ENCODE results near the gene CMIP.

CMIP gene

DNA sequence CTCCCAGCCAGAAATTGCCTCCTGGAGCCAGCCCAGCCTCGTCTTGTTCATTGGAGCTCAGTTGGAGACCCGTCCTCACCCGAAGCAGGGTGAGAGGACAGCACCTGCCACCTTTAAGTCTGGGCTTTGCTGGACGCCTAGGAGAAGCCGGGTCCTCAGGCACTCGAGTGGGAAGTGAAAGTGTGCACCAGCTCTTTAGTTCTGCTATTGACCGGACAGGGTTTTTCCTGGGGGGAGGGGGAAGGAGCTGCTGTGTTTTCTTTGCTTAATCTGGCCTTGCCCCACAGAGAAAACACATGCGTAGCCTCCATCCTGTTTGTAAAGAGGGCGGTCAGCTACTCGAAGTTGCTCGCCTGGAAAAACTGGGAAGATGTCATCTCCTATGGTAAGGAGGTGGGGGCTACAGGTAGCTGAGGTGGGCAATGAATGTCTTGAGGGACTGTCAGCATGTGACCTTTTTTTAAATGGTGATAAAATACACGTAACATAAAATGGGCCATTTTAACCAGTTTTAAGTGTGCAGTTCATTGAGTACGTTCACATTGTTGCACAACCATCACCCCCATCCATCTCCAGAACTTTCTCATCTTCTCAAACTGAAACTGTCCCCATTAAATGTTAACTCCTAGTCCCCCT lies 34.4 kb downstream of the CMIP start:
- H3K9ac ChIP-seq (ENCODE audit: low read depth, low read length): no peak overlapping the region
- H3K36me3 ChIP-seq (ENCODE audit: insufficient read depth, low read depth, low read length): no peaks in the 10 kb centered on the region
- no peaks in the 10 kb centered on the region for H3K27me3 ChIP-seq (ENCODE audit: insufficient read depth, low read length)
- H3K9me3 ChIP-seq (ENCODE audit: insufficient read depth, low read depth, low read length): no peaks in the 10 kb centered on the region
- peaks cover 4% of the 10 kb centered on the region; the same call in 1 of the 2 replicates for H3K4me1 ChIP-seq (ENCODE audit: insufficient read depth, low read length)
- H3K4me3 ChIP-seq (ENCODE audit: low read length): no peak overlapping the region
- H3K27ac ChIP-seq (ENCODE audit: low read length): no peak overlapping the region

DNA sequence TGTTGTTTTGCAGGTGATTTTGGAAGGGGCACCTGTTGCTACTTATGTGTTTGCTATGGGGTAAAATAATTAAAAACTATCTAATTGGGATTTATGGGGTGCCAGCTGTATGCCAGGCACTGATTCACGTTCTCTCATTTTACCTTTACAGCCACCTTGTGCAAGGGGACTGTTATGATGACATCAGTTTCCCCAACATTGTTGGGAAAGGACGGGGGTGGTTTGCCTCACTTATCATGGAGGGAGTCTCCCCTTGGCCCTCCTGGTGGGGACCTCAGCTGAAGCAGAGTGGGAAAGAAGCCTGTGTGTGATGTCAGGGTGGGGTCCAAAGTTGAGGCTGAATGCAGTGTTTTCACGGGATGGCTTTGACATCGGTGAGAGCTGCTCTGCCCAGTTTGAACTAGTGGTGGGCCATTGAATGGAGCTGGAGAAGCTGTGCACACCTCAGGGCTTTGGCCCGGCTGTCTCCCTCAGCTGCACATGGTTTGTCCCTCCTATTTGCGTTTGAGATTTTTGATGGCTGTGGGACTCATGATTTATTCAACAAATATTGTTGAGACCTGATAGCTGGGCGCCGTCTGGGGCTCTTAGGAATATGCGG lies 36.1 kb downstream of the CMIP start:
- Histone ChIP-seq H3K4me3 (ENCODE audit: low read length) (no peak overlapping the region), H3K27me3 (ENCODE audit: insufficient read depth, low read length) (no peaks in the 10 kb centered on the region), H3K4me1 (ENCODE audit: insufficient read depth, low read length) (peaks cover 4% of the 10 kb centered on the region; the same call in 1 of the 2 replicates), H3K9me3 (ENCODE audit: insufficient read depth, low read depth, low read length) (no peaks in the 10 kb centered on the region), H3K36me3 (ENCODE audit: insufficient read depth, low read depth, low read length) (no peaks in the 10 kb centered on the region), H3K27ac (ENCODE audit: low read length) (no peak overlapping the region), H3K9ac (ENCODE audit: low read depth, low read length) (no peak overlapping the region)

DNA sequence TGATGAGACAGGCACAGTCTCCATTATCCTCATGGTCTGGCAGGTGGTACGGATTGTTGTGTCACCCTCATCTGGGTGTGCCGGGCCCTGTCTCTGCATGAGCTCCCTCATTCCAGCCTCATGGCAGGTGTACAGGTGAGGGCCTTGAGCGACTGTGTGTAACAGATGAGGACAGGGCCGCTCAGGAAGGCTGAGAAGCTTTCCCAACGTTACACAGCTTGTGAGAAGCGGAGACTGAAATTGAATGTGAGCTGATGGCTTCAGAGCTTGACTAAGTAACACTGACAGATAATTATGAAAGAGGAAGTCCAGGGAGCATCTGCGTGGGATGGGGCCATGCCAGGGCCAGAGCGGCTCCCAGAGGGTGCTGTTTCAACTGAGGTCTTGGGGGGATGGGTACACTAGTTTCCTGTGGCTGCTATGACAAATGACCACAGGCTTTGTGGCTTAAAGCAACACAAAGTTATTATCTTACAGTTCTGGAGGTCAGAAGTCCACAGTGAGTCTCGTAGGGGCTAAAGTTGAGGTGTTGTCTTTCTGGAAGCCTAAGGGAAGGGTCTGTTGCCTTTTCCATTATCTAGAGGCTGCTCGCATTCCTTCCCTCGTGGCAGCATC lies 36.7 kb downstream of the CMIP start:
- no peak overlapping the region for H3K27ac ChIP-seq (ENCODE audit: low read length)

DNA sequence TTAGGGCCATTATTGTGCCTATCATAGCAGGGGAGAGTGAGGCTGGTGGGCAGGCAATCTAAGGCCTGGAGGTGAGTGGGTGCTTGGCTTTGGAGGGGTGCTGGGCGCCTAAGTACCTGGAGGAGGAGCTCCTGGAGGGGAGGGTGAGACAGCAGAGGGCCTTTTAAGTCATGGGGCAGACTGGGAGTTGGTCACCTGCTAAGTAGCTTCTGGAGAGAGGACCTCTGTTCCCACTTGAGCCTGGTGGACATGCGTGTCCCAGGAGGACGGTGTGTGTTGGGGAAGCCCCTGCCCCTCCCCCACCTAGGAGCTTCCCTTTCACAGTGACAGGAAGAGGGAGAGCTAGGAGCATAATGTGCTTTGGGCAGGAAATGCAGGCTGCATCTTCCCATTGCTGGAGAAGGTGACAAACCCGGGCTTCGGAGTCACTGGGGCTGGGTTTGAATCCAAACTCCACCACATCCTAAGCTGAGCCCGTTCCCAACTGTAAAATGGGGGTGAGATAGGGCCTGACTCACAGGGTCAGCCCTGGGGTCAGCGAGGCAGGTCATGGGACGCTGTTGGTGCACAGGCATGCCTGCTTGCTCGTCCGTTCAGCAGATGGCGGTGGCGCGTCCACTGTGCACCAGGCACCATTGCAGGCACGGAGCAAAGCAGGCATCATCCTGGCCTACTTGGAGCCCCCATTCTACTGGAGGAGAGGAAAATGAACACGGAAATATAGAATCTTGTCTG lies 37.9 kb downstream of the CMIP start:
- Histone ChIP-seq H3K27ac (ENCODE audit: low read length) (no peak overlapping the region), H3K9ac (ENCODE audit: low read depth, low read length) (no peak overlapping the region), H3K4me3 (ENCODE audit: low read length) (no peak overlapping the region), H3K36me3 (ENCODE audit: insufficient read depth, low read depth, low read length) (no peaks in the 10 kb centered on the region), H3K27me3 (ENCODE audit: insufficient read depth, low read length) (no peaks in the 10 kb centered on the region), H3K4me1 (ENCODE audit: insufficient read depth, low read length) (peaks cover 4% of the 10 kb centered on the region; the same call in 1 of the 2 replicates), H3K9me3 (ENCODE audit: insufficient read depth, low read depth, low read length) (no peaks in the 10 kb centered on the region)

More for the DNA sequence above, 36.7 kb downstream of the CMIP start:
- H3K4me1 ChIP-seq (ENCODE audit: insufficient read depth, low read length): peaks cover 4% of the 10 kb centered on the region; the same call in 1 of the 2 replicates
- H3K4me3 ChIP-seq (ENCODE audit: low read length): no peak overlapping the region
- H3K9ac ChIP-seq (ENCODE audit: low read depth, low read length): no peak overlapping the region
- no peaks in the 10 kb centered on the region for H3K27me3 ChIP-seq (ENCODE audit: insufficient read depth, low read length)
- no peaks in the 10 kb centered on the region for H3K36me3 ChIP-seq (ENCODE audit: insufficient read depth, low read depth, low read length)
- H3K9me3 ChIP-seq (ENCODE audit: insufficient read depth, low read depth, low read length): no peaks in the 10 kb centered on the region

DNA sequence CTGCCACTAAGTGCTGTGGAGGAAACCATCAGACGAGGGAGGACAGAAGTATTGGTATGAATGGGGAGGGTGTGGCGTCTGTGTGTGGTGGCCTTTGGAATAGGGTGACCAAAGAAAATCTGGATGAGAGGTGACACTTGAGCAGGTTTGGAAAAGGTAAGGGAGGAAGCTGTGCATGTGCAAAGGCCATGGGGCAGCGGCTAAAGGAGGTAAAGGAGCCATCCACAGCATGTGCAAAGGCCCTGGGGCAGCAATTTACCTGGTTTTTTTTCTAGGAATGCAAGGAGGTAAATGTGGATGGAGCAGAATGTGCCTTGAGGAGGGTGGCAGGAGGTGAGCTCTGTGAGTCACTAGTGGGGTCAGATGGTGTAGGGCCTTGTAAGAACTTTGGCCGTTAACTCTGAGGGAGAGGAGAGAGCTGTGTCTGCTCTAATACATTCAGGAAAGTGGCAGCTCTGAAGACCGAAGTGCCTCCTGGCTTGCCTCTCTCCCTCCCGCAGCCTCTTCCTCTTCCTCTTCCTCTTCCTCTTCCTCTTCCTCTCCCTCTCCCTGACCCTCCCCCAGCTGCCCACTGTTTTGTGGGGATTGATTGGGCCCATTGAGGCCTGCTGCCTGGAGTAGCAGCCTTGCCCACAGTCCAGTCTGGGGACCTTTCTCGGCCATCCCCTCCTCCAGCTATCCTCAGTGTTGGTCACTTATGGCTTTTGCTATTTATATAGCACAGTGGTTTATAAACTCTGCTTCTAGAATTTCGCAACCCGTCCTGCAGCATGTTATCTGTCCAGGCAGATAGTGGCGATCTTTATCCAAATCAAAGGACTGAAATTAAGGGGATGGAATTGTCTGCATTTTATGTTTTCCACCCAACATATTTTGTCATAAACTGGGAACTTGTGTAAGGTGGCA lies 38.7 kb downstream of the CMIP start:
- Histone ChIP-seq H3K4me1 (ENCODE audit: insufficient read depth, low read length) (peaks cover 4% of the 10 kb centered on the region; the same call in 1 of the 2 replicates), H3K36me3 (ENCODE audit: insufficient read depth, low read depth, low read length) (no peaks in the 10 kb centered on the region), H3K4me3 (ENCODE audit: low read length) (no peak overlapping the region), H3K9me3 (ENCODE audit: insufficient read depth, low read depth, low read length) (no peaks in the 10 kb centered on the region), H3K27ac (ENCODE audit: low read length) (no peak overlapping the region), H3K9ac (ENCODE audit: low read depth, low read length) (no peak overlapping the region), H3K27me3 (ENCODE audit: insufficient read depth, low read length) (no peaks in the 10 kb centered on the region)

DNA sequence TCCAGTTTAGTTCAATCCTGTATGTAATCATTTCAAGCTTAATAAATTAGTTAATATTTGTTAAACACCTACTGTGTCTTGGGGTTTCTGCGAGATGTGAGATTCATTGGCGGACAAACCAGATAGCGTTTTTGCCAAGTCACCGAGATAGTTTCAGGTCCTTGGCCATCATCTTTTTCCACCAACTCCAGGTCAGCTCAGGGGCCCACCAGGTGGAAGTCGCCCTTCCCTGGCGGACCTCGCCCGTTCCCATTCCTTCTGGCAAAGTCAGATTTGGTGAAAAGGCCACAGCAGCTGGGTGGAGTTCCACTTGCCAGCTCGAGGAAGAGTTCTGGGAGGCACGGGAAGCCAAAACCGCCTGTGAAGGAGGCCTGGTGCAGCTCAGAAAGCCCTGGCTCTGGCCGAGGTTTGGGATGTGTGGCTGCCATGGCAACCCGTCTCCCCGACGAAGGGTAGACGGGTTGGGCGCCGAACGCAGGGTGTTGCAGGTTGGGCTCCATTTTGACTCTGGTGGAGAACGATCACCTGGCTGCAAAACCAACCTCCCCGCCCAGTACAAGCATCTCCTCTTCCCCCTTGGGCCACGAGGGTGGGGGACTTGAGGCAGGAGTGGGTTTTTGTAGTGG lies 39.5 kb downstream of the CMIP start:
- Histone ChIP-seq H3K27me3 (ENCODE audit: insufficient read depth, low read length) (no peaks in the 10 kb centered on the region), H3K9ac (ENCODE audit: low read depth, low read length) (no peak overlapping the region), H3K4me3 (ENCODE audit: low read length) (no peak overlapping the region), H3K27ac (ENCODE audit: low read length) (no peak overlapping the region), H3K4me1 (ENCODE audit: insufficient read depth, low read length) (peaks cover 4% of the 10 kb centered on the region; the same call in 1 of the 2 replicates), H3K9me3 (ENCODE audit: insufficient read depth, low read depth, low read length) (no peaks in the 10 kb centered on the region), H3K36me3 (ENCODE audit: insufficient read depth, low read depth, low read length) (no peaks in the 10 kb centered on the region)

DNA sequence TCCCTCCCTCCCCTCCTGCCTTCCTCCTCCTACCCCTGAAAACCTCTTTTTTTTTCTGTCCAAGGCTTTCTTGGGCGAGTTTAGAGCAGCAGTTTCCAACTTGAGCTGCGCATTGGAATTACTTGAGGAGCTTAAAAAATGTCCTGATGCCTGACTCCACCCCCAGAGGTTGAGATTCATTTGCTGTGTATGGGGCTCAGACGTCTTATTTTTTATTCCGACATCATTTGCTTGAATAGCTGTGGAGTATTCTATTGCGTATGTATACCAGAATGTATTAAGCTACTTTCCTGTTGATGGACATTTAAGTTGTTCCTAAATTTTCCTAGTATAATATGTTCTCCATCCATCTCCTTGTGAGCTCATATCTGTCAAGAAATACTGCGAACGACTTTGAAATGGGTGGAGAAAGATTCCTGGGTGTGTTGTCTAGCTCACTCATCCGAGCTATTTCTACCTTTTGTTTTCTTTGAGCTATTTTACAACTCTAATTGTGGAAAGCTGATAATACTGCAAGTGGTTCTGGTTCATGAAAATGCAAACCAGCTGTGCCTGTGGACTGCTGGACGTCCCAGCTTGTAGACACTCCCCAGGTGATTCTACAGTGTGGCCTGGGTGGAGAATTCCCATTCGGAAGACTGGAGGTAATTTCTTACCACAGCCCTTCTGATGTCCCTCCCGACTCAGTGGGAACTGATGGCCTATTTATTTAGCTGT lies 40.5 kb downstream of the CMIP start:
- H3K27ac ChIP-seq (ENCODE audit: low read length): no peak overlapping the region

DNA sequence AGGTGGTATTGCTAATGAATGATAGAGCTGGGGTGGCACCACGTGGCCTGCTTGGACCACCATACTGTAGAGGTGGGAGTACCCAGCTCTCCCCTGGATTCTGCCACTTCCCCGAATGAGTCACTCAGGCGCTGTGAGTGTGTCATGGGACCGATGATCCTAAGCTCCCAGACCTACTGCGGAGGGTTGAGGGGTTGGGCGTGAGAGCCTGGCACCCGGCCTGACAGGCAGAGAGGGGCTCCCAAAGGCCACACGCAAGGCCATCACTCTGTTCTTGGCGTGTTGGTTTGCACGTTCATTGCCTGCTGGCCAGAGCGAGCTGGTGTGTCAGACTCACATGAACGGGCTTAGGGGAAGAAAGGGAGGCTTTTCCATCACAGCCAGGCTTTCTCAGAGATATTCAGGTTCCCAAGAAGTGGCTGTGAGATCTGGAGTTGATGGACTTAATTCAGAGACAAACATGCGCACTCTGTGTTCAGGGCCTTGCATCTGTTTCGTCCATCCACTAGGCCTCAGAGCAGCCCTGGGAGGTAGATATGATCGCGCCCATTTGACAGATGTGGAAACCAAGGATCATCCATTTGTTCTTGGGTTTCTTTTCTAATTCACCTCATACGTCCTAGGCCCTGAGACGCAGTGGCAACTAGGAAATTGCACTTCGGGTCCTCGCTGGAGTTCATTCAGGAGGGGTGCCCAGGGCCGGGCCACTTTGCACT lies 41.4 kb downstream of the CMIP start:
- no peak overlapping the region for H3K9ac ChIP-seq (ENCODE audit: low read depth, low read length)
- no peaks in the 10 kb centered on the region for H3K9me3 ChIP-seq (ENCODE audit: insufficient read depth, low read depth, low read length)
- H3K27ac ChIP-seq (ENCODE audit: low read length): no peak overlapping the region
- no peak overlapping the region for H3K4me3 ChIP-seq (ENCODE audit: low read length)
- no peaks in the 10 kb centered on the region for H3K36me3 ChIP-seq (ENCODE audit: insufficient read depth, low read depth, low read length)
- H3K27me3 ChIP-seq (ENCODE audit: insufficient read depth, low read length): no peaks in the 10 kb centered on the region
- peaks cover 4% of the 10 kb centered on the region; the same call in 1 of the 2 replicates for H3K4me1 ChIP-seq (ENCODE audit: insufficient read depth, low read length)

More for the DNA sequence above, 40.5 kb downstream of the CMIP start:
- no peaks in the 10 kb centered on the region for H3K9me3 ChIP-seq (ENCODE audit: insufficient read depth, low read depth, low read length)
- no peak overlapping the region for H3K9ac ChIP-seq (ENCODE audit: low read depth, low read length)
- no peak overlapping the region for H3K4me3 ChIP-seq (ENCODE audit: low read length)
- H3K4me1 ChIP-seq (ENCODE audit: insufficient read depth, low read length): peaks cover 4% of the 10 kb centered on the region; the same call in 1 of the 2 replicates
- H3K36me3 ChIP-seq (ENCODE audit: insufficient read depth, low read depth, low read length): no peaks in the 10 kb centered on the region
- no peaks in the 10 kb centered on the region for H3K27me3 ChIP-seq (ENCODE audit: insufficient read depth, low read length)

DNA sequence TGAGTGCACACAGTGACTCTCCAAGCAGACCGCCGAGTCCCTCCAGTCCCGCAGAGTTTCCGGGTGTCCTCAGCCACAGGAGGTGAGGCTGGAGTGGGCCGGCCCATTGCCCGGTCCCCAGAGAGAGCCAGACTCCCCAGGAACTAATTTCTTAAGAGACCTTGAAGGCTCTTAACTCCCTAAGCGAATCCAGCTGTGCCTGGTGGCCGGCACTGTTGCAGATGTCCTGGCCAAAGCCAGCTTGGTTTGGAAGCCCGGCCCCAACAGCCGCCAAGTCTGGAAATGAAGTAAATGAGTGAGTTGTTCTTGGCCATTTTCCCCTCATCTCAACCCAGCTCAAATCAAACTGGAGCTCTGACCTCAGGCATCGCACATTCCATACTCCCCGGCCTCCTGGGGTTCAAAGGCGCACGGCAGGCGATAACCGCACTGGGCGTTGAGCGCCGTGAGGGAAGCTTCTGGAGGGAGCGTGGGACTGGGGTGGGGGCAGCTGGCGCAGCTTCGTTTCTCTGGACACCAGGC lies 42.0 kb downstream of the CMIP start:
- Histone ChIP-seq H3K27me3 (ENCODE audit: insufficient read depth, low read length) (no peaks in the 10 kb centered on the region), H3K9me3 (ENCODE audit: insufficient read depth, low read depth, low read length) (no peaks in the 10 kb centered on the region), H3K27ac (ENCODE audit: low read length) (no peak overlapping the region), H3K36me3 (ENCODE audit: insufficient read depth, low read depth, low read length) (no peaks in the 10 kb centered on the region), H3K9ac (ENCODE audit: low read depth, low read length) (no peak overlapping the region), H3K4me3 (ENCODE audit: low read length) (no peak overlapping the region), H3K4me1 (ENCODE audit: insufficient read depth, low read length) (peaks cover 4% of the 10 kb centered on the region; the same call in 1 of the 2 replicates)

DNA sequence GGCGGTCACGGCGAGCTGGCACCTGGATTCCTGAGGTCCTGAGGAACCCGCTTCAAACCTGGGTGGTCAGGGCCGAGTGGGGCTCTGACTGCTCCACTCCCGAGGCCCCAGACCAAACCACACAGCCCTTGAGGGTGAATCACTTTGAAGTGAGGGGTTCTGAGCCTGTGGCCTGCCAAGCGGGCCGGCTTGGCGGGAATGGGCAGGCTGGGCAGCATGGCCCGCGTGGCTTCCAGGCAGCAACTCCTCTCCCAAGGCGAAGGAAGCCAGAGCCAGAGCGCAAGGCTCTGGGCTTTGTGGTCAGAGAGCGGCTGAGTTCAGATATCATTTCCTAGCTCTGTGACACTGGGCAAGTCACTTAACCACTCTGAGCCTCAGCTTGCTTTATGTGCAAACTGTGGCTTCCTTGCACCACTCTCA lies 42.7 kb downstream of the CMIP start:
- Histone ChIP-seq H3K36me3 (ENCODE audit: insufficient read depth, low read depth, low read length) (no peaks in the 10 kb centered on the region), H3K4me1 (ENCODE audit: insufficient read depth, low read length) (peaks cover 1% of the 10 kb centered on the region; the same call in 1 of the 2 replicates)

More for the DNA sequence above, 42.7 kb downstream of the CMIP start:
- H3K9ac ChIP-seq (ENCODE audit: low read depth, low read length): no peak overlapping the region
- no peaks in the 10 kb centered on the region for H3K9me3 ChIP-seq (ENCODE audit: insufficient read depth, low read depth, low read length)
- H3K27me3 ChIP-seq (ENCODE audit: insufficient read depth, low read length): no peaks in the 10 kb centered on the region
- H3K27ac ChIP-seq (ENCODE audit: low read length): no peak overlapping the region
- H3K4me3 ChIP-seq (ENCODE audit: low read length): no peak overlapping the region
